ENCODE data around the gene PYGB.
"Not testable (repeated sequence)": the region's sequence is repeated elsewhere in the genome, so short reads cannot be mapped to it uniquely, and the experiment has no call there.

Gene PYGB

DNA sequence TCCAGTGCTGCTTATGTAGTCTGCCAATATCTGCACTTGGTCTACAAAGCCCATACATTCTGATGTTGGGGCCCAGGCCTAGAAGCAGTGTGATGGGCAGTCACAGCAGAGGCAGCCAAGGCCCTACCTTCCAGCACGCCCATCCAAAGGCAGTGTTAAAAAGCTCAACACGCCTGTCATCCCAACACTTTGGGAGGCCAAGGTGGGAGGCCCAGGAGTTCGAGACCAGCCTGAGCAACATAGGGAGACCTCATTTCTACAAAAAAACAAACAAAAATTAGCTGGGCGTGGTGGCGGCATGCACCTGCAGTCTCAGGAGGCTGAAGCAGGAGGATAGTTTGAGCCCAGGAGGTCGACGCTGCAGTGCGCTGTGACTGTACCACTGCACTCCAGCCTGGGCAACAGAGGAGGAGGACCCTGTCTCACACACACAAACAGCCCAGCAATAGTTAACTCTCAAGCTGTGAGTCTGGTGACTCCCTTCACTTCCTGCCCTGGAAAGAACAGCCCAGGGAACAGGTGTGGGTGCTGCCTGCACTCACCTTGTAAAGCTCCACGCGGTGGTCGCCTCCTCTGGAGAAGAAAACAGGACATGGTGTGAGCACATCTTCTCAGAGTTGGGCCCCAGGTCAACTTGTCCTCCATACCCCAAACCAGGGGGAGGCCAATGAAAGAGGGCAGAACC lies 68.8 kb downstream of the PYGB start:
- DNase-seq = no peak

DNA sequence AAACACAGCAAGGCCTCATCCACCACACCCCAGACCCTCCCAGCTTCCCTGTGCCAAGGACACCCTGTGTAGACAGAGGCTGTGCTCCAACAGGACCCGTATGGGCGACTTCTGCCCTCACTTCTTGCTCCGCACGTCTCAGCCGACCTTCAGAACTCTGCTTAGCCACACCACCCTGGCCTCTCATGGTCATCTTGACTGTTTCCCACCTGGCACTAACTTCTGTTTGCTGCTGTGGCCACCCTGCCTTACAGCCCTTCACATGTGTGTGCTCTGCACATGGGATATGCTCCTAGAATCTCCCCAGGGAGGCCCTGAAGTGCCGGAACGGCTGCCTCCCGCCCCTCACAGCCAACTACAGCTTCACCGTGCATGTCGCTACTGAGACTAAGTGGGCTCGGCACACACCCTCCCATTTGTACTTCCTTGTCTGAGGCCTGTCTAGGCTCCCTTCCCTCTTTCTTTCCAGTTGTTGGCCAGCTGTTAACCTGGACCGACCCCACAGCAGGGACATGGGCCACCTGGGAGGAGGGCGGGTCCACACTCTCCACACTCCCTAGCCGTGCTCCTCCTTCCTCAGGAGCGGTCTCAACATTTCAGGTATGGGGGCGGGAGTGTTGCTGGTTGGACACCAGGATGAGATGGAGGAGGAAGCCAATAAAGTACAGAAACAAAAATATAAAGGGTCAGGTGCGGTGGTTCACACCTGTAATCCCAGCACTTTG lies 69.6 kb downstream of the PYGB start:
- no peak for DNase-seq

DNA sequence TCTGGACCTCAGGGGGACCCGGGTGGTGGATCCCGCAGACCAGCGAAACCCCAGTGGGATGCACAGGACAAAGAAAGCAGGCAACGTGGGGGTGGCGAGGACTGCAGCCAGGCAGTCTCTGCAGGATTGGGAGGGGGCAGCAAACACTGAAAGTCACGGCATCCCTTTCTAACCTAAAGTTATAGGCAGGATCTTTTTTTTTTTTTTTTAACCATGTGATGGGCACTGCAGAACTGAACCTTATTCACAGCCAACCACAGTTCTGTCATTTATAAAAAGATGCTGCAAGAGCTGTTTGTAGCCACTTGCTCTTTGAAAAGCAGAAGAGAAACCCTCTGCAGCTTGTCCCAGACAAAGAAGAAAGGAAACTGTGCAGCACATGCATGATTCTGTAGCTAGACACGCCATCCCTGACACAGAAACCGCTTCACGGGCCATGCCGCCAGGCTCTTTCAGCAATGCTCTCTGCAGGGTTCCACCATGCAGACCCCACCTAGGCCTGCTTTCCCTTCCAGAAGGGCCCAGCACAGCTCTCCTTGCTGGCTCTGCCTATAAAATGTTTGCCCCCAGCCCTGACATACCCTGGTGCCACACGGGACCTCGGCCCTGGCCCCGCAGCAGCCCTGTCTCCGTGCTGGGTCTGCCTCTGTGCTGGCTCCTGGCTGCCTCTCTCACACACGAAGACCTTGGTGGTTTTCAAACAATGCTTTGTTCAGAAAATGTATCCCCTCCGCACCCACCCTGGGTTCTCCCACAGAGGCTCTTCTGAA lies 70.8 kb downstream of the PYGB start:
- no peak for DNase-seq

DNA sequence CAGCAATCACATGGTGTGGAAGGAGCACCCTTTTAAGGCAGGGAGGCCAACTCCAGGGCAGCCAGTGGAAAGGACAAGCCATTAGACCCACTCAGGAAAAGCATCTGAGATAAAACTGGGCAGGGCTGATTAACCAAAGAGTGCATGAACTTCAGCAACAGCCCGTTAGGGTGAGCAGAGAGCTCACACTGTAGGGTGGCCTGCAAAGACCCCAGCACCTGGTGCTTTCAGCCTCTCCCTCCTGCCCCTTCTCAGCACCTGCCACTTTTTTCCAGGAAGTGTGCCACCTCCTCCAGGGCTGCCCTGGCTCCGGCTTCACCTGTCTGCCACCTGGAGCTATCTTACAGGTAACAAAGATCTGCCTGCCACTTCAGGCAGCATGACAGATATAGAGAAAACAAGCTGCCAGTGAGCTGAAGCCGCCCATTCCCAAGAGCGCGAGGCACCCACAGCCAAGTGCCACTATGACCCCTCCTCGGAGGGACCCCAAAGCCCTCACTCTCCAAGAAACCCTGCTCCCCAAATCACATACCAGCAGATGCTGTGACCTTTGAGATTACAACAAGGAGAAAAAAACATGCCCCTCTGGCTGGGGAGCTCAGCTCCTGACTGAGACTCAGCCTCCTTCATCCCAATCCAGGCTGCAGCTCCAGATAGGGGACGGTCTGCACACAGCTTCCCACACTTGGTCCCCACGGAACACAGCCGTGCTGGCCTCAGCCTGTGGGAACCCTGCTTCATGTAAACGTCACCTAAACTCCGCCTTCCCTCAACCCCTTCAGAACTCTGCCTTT lies 71.6 kb downstream of the PYGB start:
- DNase-seq = no peak

DNA sequence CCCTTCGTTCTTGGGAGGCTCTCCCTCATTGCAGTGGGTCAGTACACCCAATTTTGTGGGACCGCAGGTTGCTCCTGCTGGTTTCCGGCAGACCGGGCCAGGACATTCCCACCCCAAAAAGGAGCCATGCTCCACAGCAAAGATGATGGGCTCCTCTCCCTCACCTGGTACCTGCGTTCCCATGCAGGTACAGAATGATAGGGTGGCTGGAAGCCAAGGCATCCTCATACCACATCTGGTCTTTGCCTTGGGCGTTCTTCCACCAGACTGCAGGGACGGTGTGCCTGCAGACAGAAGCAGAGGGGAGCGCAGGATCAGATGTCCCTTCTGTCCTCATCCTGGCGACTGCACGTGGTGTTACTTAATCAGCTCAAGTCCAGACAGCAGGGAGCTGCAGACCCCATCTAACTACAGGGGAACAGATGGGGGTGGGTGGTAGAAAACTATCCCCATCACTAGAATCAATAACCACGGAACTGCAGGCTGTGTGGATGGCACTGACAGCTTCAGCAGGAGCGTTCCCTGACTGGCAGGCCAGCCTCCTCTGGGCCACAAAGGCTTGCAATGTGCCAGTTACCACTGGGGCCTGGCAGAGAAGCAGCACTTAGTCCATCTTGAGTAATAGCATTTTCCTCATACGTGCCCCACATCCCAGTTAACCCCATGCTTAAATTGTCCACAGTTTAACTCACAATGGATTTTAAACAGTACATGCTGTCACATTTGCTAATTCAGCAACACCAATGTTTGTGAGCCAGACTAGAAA lies 72.3 kb downstream of the PYGB start:
- DNase-seq = no peak

GRCh38 chr20:25321262-25321831 lies 73.5 kb downstream of the PYGB start:
- no peak for DNase-seq

GRCh38 chr20:25321991-25322390 lies 74.1 kb downstream of the PYGB start:
- no peak for DNase-seq

DNA sequence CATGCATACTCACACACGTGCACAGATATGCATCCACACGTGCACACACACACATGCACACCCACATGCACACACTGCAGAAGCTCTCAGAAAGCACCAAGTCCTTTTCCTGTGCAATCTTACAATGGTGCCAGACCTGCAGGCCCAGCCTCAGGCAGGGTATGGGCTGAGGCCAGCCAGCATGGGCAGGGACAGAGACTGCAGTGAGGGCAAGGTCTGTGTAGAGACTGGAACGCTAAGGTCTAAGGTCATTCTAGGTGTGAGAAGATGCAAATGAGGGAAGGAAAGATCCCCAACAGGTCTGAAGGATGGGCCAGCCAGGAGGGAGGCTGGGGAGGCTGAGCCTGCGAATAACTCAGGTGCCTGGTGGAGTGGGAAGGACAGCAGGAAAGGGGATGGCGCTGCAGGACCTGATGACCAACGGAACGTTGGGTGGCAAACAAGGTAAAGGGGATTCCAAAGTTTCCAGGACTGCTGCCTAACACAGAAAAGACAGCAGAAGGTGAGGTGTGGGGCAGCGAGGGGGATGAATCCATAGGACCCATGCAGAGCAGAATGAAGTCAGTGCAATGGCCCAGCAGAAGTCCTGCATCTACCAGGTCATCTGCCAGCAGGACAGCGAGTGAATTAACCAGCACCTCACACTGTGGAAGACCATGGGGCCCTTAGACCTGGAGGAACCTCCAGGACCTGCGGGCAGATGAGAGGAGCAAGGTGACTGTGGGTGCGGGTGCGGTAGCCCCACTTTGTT lies 75.8 kb downstream of the PYGB start:
- DNase-seq = no peak

GRCh38 chr20:25324412-25324811 lies 76.5 kb downstream of the PYGB start:
- no peak for DNase-seq

- no peak for DNase-seq
Observed at GRCh38 chr20:25325073-25325472, 77.2 kb downstream of the PYGB start.

- DNase-seq = no peak
Observed at GRCh38 chr20:25325997-25326396, 78.1 kb downstream of the PYGB start.

DNA sequence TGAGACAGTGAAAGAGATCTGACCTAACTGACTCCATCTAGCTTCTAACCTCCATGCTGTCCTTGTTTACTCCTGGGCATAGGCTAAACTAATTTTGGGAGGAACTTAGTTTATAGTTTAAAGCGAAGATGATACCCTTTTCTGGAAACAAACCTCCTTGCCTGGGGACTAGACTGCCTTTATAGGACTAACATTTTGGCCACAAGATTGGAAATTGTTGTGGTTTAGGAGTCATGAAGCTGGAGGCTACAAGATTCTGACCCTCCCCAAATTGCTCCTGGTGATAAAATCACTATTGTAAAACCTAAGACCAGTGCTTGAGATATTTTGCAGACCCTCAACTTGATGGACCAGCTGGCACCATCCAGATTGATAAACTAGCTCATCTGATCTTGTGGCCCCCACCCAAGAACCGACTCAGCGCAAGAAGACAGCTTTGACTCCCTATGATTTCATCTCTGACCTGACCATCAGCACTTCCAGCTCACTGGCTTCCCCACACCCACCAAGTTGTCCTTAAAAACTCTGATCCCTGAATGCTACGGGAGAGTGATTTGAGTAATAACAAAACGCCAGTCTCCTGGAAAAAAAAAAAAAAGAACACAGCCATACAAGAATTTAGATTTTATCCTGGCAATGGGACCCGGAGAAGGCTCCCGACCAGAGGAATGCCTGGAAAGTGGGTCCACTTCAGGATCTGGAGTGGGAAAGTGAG lies 79.8 kb downstream of the PYGB start:
- DNase-seq = no peak

DNA sequence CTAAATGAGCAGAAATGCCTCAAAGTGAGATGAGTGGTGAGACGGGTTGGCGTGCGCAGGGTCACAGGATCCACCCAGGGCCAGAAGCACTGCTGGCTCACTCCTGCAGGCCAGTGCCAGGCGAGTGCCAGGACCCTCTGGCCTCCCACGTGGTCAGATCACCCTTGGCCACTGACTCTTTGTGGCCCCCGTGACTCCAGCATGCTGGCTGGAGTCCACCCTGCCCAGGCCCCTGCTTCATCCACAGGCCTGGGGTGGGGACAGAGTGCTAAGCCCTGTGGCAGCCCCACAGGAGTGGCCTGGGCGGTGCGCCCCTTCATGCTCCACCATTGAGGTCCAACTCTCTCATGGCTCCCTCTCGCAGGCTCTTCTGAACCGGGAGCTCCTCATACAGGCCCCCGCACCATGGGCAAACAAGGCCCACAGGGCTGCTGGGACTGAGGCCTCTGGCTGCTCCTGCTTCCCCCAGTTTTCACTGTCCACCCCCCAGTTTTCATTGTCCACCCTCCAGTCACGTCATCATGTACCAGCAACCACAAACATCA lies 81.1 kb downstream of the PYGB start:
- no peak for DNase-seq

DNA sequence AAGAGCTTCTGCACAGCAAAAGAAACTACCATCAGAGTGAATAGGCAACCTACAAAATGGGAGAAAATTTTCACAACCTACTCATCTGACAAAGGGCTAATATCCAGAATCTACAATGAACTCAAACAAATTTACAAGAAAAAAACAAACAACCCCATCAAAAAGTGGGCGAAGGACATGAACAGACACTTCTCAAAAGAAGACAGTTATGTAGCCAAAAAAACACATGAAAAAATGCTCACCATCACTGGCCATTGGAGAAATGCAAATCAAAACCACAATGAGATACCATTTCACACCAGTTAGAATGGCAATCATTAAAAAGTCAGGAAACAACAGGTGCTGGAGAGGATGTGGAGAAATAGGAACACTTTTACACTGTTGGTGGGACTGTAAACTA lies 87.1 kb downstream of the PYGB start:
- not testable (repeated sequence) for DNase-seq

GRCh38 chr20:25336561-25337422 lies 88.9 kb downstream of the PYGB start:
- peak; percentile 16 for DNase-seq

- no peak for DNase-seq
Observed at GRCh38 chr20:25338112-25339023, 90.5 kb downstream of the PYGB start.

GRCh38 chr20:25339608-25340007 lies 91.7 kb downstream of the PYGB start:
- no peak for DNase-seq

- no peak for DNase-seq
Observed at GRCh38 chr20:25340380-25340779, 92.5 kb downstream of the PYGB start.

Measured in GDM1 (cell line).